Fibroblast of the conjunctiva (primary cell): ENCODE measurements around the gene WRAP73.

Experiments
- DNase-seq: peaks from one replicate; pipeline ENCODE4 v3.0.0-alpha.2; 2010; ENCODE audit warnings: low read depth

WRAP73 gene, protein sequence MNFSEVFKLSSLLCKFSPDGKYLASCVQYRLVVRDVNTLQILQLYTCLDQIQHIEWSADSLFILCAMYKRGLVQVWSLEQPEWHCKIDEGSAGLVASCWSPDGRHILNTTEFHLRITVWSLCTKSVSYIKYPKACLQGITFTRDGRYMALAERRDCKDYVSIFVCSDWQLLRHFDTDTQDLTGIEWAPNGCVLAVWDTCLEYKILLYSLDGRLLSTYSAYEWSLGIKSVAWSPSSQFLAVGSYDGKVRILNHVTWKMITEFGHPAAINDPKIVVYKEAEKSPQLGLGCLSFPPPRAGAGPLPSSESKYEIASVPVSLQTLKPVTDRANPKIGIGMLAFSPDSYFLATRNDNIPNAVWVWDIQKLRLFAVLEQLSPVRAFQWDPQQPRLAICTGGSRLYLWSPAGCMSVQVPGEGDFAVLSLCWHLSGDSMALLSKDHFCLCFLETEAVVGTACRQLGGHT

DNA sequence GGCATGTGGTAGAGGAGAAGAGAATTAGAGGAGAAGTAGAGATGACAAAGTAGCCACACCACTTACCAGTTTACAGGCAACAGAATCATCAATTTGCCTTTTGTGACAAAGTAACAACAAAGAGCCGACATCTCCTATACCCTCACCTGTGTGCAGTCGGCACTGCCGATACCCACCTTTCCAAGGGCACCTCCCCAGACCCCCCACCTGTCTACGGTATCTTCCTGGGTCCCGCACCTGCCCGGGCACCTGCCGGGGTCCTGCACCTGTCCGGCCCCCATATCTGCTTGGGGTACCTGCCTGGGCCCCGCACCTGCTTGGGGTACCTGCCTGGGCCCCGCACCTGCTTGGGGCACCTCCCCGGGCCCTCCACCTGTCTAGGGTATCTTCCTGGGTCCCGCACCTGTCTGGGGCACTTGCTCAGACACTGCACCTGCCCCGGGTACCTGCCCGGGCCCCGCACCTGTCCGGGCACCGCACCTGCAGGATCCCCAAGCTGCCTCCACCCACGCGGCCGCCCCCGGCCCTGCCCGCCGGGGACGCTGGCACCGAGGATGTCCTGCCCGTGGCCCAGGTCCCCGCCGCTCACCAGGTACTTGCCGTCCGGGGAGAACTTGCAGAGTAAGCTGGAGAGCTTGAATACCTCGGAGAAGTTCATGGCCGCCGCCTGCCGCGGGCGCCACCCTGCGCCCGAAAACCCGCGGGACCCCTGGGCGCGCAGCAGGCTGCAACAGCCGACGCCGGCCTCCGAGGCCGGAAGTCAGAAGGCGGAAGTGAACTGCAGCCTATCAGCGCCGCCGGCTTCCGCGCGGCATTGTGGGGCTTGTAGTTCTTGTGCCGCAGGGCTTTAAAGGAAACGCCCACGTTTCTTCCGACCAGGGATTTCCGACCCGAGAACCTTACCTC, at the start of gene WRAP73:
WRAP73 (minus strand) TSS at position 762 of the 906 bp plus-strand sequence; CDS start at position 658, 104 bp downstream.
- DNase-seq = peak; percentile 79

DNA sequence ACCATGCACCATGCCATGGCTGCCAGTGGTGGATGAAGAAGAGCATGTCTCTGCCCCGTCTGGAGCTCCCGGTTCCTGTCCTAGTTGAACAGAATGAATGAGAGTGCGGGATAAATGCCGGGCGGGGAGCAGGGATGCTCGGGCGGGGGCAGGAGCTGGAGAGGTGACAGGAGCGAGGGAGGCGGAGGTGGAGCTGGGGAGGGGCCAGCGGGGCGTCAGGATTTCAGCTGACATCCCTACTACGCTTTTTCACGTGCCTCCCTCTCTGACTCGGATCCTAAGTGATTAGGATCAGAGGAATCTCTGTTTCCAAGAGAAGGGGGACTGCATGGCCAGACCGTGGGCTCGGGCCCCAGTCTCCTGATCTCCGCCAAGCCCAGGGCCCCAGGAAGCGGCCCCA, 49.7 kb upstream of the WRAP73 start:
- no peak for DNase-seq

DNA sequence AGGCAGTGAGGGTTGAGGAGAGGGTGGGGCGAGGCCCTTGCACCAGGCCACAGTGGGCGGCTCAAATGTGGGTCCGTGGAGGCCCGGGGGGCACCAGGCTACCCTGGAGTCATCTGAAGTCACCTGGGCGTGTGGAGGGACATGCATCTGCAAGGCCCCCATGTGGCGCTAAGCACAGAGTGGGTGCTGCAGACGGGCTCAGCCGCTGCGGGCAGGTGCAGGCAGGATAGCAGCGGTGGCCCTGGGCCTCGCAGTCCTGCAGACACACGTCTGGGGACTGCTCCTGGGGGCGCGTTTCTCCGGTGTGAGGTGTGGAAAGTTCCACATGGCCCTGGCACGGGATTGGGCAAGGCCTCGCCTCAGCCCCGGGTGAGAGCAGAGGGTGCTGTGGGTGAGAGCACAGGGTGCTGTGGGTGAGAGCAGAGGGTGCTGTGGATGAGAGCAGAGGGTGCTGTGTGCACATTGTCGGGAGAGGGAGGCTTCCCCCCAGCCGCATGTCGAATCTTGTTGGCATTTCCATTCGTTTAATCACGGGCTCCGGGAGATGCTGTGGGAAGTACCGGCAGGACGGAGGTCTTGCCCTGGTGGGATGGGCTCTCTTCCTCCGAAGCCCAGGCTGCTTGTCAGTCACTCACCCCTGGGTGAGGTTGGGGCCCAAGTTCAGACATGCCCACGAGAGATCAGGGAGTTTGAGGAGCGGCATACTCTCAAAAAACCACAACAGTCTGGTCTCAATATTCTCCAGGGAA, 48.9 kb upstream of the WRAP73 start:
- no peak for DNase-seq

DNA sequence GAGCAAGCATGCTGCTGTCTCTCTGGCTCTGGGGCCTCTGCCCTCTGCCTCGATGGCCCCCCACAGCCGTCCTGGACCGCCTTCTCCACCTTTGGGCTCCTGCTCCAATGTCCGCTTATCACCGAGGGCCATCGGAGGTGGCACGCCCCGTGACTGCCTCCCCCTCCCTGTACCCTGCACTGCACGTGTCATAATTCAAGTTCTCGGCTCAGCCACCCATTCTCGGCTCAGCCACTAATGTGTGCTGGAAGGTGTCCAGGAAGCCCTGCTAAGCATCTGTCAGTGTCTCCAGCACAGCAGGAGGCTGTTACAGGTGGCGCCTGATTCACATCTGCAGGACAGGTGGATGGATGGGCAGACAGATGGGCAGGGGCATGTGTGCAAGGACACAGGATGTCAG, 47.9 kb upstream of the WRAP73 start:
- DNase-seq = no peak

DNA sequence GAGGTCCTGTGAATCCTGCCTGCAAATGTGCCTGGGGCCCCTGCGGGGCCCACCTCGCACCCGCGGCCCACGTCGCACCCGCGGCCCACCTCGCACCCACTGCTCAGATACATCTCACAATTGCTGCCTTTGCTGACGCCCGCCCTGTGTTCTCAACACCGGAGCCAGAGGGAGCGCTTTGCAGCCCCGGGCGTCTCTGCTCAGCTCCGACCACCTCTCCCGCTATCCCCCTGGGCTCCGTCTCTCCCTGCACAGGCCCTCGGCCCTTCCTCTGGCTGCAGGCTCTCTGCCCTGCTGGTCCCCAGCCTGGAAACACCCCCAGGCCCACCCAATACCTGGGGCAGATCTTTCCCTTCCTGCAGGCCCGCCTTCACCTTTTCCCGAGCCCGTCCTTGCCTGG, 47.2 kb upstream of the WRAP73 start:
- DNase-seq = no peak

DNA sequence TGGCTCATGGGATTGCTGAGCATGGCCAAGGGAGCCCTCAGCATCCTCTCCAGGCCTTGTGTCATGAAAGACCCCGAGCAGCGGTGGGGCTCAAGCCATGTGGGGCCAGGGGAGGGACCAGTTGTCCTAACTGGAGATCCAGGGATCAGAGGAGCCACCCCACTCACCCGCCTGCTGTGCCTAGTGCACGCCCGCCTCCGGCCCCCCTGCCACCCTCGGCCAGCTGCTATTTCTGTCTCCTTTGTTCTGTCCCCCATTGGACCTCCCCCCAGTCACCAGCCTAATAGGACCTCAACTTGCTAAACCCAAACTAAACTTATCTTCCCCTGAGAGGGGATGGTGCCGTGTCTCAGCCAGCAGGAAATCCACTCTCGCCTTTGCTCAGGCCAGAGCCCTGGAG, 46.8 kb upstream of the WRAP73 start:
- DNase-seq = no peak

DNA sequence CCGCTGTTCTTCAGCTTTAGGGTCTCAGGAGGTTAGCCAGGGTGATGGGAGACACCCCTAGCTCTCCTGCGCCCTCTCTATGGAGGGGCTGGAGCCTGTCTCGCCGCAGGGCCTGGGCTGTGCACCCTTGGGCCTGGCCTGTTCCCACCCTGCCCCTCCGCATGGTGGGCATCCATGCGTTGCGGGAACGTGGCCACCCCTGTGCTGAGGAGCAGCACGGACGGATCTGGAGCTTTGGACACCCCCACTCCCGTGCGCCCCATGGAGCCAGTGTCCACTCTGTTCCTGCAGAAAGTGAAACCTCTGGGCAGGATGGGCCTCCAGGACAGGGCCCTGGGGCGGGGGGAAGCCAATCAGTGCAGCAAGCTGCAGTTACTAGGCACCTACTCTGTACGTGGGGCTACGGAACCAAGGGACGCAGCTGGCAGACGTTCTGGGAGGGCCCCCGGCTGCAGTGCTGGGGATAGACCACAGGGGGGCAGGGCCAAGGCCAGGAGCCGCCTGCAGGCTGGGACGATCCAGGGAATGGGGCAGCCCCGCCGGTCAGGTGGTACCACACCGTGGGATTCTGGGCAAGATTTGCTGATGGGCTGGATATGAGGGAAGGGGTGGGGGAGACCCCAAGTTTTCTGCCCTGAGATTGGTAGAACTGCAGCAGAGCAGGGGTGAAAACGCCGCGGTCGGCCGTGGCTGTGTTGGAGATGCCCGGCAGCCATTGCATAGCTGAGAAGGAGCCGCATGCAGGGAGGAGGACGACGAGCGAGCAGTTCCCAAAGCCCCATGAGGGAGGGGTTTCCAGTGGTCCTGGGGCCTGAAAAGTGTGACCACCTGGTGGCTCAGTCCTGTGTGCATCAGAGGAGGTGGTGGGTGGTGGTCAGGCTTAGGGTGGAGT, 45.7 kb upstream of the WRAP73 start:
- no peak for DNase-seq

DNA sequence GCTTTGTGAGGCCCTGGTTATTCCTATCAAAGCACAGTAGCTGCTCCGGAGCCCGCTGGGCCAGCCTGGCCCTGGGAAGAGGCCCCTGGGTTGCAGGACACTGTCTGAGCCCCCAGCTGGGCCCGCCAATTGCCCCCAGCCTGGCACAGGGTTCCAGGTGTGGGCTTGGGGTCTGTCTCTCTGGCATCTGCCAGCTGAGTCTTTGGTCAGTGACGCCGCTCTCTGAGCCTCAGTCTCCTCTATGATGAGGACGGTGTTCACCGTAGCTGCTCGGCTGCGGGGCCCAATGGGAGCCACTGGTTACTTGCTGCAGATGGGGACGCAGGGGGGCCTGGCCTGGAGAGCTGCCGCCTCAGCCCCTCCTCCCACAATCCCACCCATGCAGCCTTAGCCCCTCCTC, 43.4 kb upstream of the WRAP73 start:
- DNase-seq = no peak

DNA sequence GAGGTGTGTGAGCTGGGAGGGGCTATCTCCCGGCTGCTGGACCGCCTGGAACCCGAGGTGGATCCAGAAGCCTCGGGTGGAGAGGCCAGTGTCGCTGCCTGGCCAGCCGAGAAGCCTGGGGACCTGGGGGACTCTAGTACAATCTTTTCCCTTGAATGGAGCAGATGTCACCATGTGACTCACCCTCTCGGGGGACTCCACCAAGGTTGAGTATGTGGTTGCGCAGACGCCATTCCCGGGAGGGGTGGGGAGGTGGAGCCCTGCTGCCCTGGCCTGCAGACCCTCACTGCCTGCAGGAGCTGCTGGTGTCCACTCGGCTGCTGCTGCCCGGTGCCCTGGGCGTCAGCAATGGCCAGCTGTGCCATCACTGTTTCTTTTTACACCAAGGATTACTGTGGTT, 42.7 kb upstream of the WRAP73 start:
- no peak for DNase-seq

DNA sequence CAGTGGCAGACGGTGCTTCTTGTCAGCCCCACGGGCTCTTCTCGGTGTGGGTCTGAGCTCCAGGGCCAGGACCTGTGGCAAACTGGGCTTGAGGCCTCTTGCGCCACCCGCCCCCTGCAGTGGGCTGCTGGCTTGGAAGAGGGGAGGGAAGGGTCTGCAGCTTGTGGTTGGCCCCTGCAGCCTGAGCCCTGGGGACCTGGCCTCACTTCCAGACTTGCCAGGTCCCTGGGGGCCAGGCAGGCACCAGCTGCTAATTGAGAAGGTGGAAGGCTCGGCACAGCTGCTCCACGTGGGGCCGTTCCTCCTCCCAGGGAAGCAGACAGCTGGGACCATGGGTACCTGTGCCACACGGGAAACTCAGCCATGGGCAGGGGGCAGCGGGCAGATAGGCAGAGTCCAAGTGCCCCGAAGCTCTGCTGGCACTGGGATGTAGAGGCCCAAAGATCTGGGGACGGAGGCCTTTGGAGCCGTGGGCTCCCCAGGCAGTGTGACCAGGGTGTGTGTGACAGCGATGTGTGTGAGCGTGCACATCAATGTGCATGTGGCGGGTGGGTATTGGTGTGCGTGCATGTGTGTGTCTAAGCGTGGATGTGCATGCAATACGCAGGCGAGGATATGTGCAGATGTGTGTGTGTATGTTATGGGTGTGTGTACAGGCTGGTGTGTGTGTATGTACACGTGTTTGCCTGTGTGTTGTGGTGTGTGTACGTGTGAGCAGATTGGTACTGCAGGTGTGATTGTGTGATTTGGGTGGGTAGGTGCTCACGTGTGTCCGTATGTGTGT, 41.7 kb upstream of the WRAP73 start:
- DNase-seq = no peak

DNA sequence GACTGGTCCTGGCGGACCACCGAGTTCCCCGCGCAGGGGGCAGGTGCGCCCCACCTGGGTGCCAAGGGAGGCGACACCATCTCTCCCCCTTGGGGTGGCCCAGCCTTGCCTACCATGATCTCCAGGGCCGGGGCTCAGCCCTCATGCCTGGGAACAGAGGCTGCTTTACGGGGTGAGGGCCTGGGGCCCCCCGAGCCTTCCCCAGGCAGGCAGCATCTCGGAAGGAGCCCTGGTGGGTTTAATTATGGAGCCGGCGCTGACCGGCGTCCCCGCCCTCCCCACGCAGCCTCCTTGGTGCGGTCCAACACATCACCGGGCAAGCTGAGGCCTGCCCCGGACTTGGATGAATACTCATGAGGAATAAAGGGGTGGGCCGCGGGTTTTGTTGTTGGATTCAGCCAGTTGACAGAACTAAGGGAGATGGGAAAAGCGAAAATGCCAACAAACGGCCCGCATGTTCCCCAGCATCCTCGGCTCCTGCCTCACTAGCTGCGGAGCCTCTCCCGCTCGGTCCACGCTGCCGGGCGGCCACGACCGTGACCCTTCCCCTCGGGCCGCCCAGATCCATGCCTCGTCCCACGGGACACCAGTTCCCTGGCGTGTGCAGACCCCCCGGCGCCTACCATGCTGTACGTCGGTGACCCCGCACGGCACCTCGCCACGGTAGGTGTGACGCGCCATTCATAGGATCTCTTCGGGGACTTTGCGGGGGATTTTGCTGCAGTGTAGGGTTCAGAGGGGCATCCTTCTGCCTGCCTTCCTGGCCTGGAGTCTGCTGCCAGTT, 40.6 kb upstream of the WRAP73 start:
- DNase-seq = no peak

DNA sequence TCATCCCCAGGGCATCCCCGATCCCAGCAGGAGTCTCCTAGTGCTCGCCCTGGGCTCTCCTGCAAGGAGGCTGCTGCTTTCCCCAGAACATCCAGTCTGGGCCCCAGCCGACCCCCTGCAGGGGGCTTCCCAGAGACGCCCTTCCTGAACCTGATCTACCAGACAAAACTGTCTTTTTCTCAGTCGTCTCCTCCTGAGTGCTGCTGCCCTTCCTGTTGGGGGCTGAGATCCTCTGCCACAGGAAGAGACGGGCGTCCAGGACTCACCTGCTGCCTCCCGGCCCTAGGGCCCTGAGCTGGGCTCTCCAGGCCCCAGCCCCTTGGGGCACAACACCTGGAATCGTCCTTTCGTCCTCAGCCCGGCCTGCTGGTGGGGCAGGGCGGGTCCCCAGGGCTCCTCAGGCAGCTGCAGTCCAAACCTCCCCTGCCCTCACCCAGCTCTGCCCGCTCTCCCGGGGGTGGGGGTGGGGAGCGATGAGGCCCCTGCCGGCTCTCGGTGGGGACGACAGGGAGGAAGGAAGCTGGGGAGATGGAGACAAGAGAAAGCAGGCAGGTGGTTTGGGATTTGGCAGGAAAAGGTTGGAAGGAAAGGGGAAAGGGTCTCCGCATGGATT, 39.3 kb upstream of the WRAP73 start:
- DNase-seq = no peak

DNA sequence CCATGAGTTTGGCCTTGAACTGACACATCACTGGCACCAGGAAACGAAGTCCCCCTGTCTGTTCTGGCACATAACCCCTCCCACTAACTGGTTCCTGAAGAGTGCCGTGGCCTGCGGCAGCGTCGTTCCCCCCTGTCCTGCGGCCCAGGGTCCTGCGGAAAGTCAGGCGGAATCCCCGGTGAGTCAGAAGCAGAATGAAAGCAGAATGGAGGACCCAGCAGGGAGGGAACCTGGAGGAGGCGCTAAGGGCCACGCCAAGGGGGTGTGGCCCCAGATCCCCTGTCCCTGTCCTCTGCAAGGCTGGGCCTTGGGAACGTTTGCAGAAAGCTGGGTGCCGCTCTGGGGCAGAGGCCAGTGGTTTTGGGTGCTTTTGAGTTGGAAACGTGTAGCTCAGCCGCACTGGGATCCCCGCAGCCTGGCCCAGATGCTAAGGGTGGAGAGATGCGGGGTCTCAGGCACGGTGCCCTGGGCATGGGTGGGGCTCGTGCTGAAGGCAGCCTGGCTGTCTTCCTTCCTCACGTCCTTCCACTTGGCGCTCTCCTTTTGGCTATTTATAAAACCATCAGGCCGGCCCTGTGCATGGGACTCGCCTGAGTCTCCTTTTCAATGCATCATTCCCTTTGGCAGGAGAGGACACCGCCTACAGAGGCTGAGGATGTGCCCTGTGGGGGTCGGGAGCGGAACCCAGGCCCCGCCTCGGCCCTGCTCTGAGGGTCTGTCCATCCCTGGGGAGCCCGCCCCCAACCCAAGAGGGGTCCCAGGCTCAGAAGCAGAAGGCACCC, 38.6 kb upstream of the WRAP73 start:
- DNase-seq = no peak

DNA sequence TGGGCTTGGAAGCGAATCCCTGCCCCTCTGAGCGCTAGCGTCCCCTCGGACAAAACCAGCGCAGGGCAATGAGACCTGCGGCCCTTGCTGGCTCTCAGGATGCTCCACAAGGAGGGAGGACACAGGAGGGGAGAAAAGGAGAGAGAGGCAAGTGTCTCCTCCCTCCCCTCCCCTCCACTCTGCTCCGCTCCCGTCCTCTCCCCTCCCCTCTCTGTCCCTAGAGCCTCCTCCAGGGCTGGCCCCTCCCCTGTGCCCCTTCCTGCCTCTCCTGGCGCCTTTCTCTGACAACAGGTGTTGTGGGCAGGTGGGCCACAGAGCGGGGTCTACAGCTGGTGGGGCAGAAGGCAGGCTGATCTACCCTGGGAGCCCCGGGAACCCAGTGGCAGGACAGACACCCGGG, 37.6 kb upstream of the WRAP73 start:
- DNase-seq = no peak

DNA sequence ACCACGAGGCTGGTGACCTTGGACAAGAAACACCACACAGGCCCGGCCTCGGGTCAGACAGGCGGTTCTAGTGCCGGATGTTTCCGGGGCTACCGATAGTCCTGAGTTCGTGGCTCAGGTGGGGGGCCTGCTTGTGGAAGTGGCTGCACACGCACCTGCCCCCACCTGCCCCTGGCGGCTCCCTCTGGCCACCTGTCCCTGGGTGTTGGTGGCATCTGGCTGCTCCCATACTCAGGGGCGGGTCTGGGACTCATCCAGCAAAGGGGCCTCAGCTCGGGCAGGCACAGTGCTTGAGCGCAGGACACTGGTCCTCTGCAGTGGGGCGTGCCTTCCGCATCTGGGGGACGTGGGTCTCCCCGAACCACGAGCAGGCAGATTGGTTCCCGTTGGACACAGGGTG, 36.0 kb upstream of the WRAP73 start:
- no peak for DNase-seq

DNA sequence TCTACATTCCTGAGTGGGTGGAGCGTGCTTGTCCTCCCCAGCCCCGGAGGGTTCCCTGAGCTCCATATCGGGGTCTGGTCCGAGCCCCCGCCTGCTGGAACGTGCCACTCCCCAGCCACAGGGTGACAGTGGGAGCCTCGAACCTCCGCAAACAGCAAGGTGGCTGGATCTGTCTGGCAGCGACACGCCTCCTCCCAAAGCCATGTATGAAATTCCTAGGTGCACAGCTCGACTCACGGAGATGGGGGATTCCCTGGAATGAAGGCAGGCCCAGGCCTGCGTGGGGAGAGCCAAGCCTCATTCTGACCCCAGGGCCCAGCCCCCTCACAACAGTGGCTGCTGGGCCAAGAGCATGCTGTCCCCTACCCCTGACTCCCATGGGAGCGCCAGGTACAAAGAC, 35.3 kb upstream of the WRAP73 start:
- DNase-seq = no peak

DNA sequence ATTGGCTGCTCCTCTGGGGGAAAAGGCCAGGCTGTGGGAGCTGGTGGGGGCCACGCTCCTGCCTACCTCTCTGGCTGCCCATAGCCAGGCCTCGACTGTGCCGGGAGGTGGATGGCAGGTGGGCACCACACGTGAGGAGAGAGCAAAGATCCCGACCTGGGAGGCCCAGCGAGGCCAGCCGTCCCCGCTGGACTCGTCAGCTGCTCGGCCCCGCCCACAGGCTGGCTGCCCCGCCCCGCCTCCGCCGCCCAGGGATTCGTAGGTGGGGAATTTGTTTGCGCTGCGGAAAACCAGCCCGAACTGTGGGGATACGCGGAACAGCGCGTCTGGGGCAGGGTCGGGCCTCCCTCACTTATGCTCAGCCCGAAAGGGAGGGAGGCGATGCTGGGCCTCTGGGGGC, 34.1 kb upstream of the WRAP73 start:
- no peak for DNase-seq

DNA sequence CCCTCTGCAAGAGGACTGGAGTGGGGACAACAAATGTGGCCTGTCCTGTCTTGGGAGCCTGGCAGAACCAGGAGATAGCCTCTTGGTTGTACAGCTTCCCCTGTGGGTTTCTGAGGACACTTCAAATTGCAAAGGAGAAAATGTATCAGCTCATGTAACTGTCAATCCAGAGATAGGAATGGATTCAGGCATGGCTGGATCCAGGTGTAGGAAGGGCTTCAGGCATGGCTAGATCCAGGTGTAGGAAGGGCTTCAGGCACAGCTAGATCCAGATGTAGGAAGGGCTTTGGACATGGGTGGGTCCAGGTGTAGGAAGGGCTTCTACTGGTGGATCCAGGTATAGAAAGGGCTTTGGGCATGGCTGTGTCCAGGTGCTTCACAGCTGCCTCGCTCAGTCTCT, 33.3 kb upstream of the WRAP73 start:
- DNase-seq = no peak
